Ramos (cell line): ENCODE results near the gene KCNJ3.

Experiments
- in situ Hi-C: fragments of 300-500 bp; cut with MboI; formaldehyde crosslinking; loops from one replicate; pipeline ENCODE4 v1.14.3; 2022; ENCODE audit warnings: low sequenced_read_pairs; ENCODE audit not compliant: unreplicated experiment

KCNJ3 gene

GRCh38 chr2:154698296-154698720 lies at the start of gene KCNJ3:
KCNJ3 (plus strand) TSS chr2:154698695; CDS start chr2:154698776, 81 bp downstream.
- in situ Hi-C loops = no loop called here

GRCh38 chr2:154655499-154655898 lies 43.0 kb upstream of the KCNJ3 start:
- in situ Hi-C loops = no loop called here

- in situ Hi-C loops = no loop called here
Observed at GRCh38 chr2:154658854-154659253, 39.6 kb upstream of the KCNJ3 start.

- in situ Hi-C loops = no loop called here
Observed at GRCh38 chr2:154664248-154664647, 34.2 kb upstream of the KCNJ3 start.

GRCh38 chr2:154670083-154670482 lies 28.4 kb upstream of the KCNJ3 start:
- in situ Hi-C loops = no loop called here

- in situ Hi-C loops = no loop called here
Observed at GRCh38 chr2:154673694-154674093, 24.8 kb upstream of the KCNJ3 start.

GRCh38 chr2:154677401-154677800 lies 21.1 kb upstream of the KCNJ3 start:
- in situ Hi-C loops = no loop called here

- in situ Hi-C loops = no loop called here
Observed at GRCh38 chr2:154681741-154682140, 16.8 kb upstream of the KCNJ3 start.

- in situ Hi-C loops = no loop called here
Observed at GRCh38 chr2:154686162-154686561, 12.3 kb upstream of the KCNJ3 start.

- in situ Hi-C loops = no loop called here
Observed at GRCh38 chr2:154688373-154688772, 10.1 kb upstream of the KCNJ3 start.

GRCh38 chr2:154689158-154689557 lies 9.3 kb upstream of the KCNJ3 start:
- in situ Hi-C loops = no loop called here

GRCh38 chr2:154692927-154693326 lies 5.6 kb upstream of the KCNJ3 start:
- in situ Hi-C loops = no loop called here

GRCh38 chr2:154693741-154694340 lies 4.7 kb upstream of the KCNJ3 start:
- in situ Hi-C loops = no loop called here

- in situ Hi-C loops = no loop called here
Observed at GRCh38 chr2:154694881-154695280, 3.6 kb upstream of the KCNJ3 start.

GRCh38 chr2:154696369-154696768 lies 2.1 kb upstream of the KCNJ3 start:
- in situ Hi-C loops = no loop called here

- in situ Hi-C loops = no loop called here
Observed at GRCh38 chr2:154696810-154697417, 1.6 kb upstream of the KCNJ3 start.

GRCh38 chr2:154697418-154698252 lies 860 bp upstream of the KCNJ3 start:
- in situ Hi-C loops = no loop called here

- in situ Hi-C loops = no loop called here
Observed at GRCh38 chr2:154698721-154699574, 453 bp downstream of the KCNJ3 start.

- in situ Hi-C loops = no loop called here
Observed at GRCh38 chr2:154699575-154699930, 1.1 kb downstream of the KCNJ3 start.

GRCh38 chr2:154700136-154700535 lies 1.6 kb downstream of the KCNJ3 start:
- in situ Hi-C loops = no loop called here

- in situ Hi-C loops = no loop called here
Observed at GRCh38 chr2:154704991-154705390, 6.5 kb downstream of the KCNJ3 start.
